ENCODE measurements around the gene CCNJL.

- TF ChIP-seq CTCF (optimal IDR thresholded peaks at IDR 0.05 in 1 of 3, IDR thresholded peaks at IDR 0.05 in 1 of 3, conservative IDR thresholded peaks at IDR 0.05 in 1 of 3; ENCODE audit: extremely low read depth in 1 of 3, insufficient read depth in 2 of 3, low read length in 3 of 3), result no peak
- no peak for TF ChIP-seq EZH2 (IDR thresholded peaks at IDR 0.05; ENCODE audit: low read length)
These were observed 41.0 kb upstream of the CCNJL start for GRCh38 chr5:160353379-160353778.

Data from keratinocyte (primary cell).